NCI-H146 treated with DMSO at 0.1 percent for 48 hours (cell line): ENCODE results near the gene ADD1.

Experiments
- DNase-seq: peaks from one replicate; lab custom pipeline; 2025; ENCODE audit not compliant: unreplicated experiment; lab: John Stamatoyannopoulos, UW

The ADD1 gene

DNA sequence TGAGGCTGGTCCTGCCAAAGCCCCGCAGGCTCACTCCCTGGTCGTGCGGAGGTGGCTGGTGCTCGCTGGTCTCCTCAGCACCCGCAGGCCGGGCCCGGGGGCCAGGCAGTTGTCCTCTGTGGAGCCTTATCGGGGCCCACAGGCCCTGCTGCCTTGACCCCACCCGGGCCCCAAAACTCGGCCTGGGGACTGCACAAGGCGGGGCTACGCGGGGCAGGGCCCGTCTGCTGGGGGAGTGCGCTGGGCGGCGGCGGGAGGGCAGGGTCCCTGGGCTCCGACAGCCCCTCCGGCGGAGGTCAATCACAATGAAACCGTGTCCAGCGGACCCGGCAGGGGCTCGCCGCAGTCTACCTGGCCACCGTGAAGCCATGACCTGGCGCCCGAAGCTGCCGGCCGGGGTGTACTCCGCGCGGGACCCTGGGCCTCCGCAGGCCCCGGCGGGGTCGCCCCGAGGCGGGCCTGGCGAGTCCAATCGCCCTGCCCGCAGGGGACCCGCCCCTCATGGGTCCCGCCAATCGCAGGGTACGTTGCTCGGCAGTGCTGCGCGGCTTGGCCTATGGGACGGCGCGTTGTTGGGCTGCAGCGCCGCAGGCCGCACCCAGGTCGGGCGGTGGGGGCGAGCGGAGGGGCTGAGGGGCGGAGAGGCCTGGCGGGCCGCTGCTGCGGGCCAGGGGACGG is at the start of gene ADD1:
ADD1 (plus strand) TSS at position 582 of the 678 bp plus-strand sequence. CDS start 32,072 bp downstream, outside the sequence.
- peak; percentile 66 for DNase-seq

- DNase-seq = no peak
Measured at GRCh38 chr4:2794486-2795299, 49.0 kb upstream of the ADD1 start.

DNA sequence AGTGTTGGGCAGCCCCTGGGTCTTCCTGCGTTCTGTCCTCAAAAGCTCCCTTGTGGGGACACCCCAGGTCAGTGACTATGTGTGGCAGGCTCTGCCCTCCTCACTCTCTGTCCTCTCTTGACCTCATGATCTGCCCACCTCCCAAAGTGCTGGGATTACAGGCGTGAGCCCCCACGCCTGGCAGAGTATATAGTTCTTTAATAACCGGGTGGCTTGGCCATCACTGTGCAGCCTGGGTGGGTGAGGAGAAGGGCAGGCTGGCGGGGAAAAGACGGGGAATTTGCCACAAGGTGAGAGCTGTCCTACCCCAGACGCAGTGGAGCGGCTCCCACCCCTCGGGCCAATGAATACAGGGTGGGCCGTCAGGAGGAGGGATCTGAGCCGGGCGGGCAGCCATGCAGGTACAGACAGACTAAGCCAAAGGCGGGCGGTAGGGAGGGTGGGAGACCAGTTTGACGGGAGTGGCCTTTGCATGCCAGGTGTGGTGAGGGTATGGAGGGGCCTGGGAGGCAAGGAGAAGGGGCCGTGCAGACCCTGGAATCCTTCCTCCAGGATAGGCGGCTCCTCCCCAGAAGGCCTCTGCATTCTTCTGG is 48.2 kb upstream of the ADD1 start:
- no peak for DNase-seq

GRCh38 chr4:2795893-2796848 is 47.5 kb upstream of the ADD1 start:
- DNase-seq = no peak

- no peak for DNase-seq
Measured at GRCh38 chr4:2796849-2797544, 46.6 kb upstream of the ADD1 start.

DNA sequence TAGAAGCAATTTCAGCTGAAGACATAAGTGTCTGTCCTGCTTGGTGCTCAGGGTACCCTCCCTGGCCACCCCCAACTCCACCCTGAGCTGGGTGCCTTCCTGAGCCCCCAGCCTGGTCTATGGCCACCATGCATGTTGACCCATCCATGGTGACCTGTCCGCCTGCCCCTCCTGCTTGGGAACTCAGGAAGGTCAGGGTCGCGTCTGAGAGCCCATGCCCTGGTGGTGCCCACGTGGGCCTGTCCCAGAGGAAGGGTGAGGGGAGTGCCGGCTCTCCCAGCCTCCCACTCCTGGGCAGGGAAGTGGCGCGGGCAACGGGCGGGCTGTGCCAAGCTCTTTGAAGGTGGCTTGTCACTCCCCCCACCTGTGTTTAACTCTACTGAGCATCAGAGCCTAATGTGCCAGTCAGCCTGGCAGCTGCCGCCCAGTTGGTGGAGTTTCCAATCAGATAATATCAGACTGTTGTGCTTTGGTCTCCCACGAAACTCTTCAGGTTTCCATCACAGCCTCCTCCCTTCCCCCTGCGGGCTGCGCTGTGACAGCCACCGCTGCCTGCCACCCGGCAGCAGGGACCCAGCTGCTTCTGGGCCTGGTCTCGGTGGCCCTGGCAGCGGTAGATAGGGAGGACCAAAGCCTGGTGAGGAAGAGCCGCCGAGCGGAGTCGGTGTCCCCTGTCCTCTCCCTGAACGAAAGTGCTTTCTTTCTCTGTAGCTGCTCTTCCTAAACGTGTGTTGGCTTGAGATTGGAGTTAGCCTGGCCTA is 45.9 kb upstream of the ADD1 start:
- no peak for DNase-seq

DNA sequence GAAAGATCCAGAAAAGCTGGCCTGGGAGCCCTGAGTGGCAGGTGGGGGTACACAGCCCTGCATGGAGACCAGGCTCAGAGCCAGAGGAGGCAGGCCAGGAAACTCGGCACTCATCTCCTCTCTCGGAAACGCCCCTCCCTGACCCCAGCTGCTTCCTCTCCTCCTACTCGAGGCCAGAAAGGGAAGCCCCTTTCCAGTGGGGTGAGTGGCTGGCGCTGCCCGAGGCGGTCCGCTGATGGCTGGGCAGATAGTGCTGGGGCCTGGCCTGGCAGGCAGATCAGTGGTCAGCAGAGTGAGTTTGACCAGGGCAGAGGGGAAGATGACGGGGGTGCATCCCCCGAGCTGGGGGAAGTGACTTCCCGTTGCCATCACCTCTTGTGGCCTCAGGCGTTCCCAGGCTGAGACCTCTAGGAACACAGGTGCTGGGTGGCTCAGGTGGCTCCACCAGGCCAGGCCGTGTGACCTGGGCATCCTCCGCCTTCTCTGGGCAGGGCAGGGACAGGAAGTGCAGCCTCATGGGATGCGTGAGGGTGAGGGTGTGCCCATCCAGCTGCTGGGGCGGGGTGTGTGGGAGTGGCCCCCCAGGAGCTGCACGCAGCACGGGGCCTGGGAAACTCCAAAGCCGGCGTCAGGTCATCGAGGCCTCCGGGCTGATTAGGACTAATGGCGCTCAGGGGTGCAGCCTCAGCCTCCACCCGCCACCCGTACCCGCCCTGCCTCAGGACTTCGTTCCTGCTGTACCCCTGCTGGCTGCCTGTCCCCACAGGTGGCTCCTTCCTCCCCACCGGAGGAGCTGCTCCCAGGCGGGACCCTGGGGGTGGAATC is 45.0 kb upstream of the ADD1 start:
- no peak for DNase-seq

DNA sequence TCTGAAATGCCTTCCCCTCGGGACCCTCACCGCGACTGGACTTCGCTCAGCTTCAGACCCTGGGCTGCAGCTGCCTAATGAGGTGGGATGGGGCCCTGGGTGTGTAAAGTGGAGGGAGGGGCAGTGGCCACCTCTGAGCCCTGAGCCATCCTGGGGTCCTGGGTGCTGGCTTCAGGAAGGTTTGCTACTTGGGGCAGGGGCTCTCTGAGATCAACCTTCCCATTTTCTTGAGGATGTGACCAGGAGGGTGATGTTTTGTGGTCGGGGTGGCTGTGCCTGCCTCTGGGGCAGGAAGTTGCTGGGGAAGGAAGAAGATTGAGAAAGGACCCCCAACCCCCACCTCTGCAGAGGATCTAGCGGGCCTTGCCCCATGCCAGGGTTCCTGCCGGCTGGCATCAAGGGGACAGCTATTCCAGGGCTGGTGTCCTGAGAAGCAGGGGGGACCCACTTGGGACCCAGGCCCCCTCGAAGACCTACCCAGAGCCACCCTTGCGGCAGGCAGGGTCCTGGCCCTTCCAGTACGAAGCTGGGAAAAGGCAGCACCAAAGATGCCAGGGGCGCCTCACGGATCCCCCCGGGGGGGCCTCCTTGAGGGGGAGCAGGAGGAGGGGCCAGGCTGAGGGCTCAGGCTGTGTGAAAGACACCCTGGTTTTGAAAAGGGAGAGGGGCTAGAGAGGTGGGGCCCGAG is 44.3 kb upstream of the ADD1 start:
- no peak for DNase-seq

- no peak for DNase-seq
Measured at GRCh38 chr4:2799971-2800690, 43.5 kb upstream of the ADD1 start.

- no peak for DNase-seq
Measured at GRCh38 chr4:2800691-2801596, 42.7 kb upstream of the ADD1 start.

- no peak for DNase-seq
Measured at GRCh38 chr4:2802618-2803531, 40.8 kb upstream of the ADD1 start.

- no peak for DNase-seq
Measured at GRCh38 chr4:2803624-2804448, 39.8 kb upstream of the ADD1 start.

DNA sequence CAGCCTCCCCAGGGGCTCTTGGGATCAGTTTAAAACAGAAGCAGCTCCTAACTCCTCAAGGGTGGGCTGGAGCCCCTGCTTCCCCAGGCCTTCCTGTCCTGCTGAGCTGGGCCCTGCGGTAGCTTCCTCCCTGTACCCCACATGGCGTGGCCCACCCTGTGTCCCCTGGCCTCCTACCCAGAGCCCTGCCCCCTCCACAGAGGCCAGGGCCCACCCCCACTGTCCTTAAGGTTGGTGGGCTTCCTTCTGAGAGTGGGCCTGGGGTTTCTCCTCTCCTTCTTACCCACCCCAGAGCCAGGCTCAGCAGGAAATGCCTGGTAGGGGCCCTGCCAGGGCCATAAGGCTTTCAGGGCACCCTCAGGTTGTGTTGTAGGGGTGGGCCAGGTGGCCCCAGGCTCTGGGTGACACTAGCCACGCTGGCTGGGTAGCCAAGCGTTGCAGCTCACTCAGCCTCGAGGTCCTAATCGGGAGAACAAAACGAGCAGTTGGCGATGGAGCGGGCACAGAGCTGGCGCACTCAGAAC is 39.1 kb upstream of the ADD1 start:
- no peak for DNase-seq

DNA sequence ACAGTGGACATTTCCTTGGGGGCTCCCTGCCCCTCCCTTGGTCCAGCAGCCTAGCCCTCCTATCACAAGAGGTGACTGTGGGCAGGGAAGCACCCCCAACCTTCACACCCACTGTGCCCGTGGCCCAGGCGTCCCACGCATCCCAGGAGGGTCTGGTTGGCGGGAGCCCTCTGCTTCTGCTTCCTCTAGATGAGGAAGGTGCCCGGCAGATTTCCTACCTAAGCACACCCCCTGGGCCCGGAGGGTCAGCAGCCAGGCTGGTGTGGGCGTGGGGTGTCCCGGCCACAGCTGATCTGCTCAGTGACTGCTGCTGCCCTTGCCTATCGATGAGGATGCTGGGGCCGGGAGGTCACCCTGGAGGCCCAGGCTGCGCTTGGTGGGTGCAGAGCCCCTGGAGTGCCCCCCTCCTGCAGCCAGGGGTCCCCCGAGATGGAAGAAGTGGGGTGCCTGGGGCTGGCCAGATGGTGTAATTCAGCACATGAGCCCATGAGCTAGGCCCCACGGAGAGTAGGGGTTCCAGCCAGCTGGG is 38.6 kb upstream of the ADD1 start:
- DNase-seq = no peak
